Activated T-helper 1 cell treated with anti-CD3 and anti-CD28 coated beads, Interleukin-12 subunit alpha, Interleukin-12 subunit beta, Interleukin-2, Interleukin-4 antibody, amounts not matched to agents 30 ng/mL and 10 ng/mL and 1 ng/mL, durations not matched to agents 14 hours and 24 hours and 36 hours (primary cell): ENCODE measurements around the gene FAM149B1. TPM values are rescaled to one million over a fixed set of nuclear protein-coding genes. Genes with fewer than 3 reads are reported as not detected.
"Not testable (repeated sequence)": the region's sequence is repeated elsewhere in the genome, so short reads cannot be mapped to it uniquely, and the experiment has no call there.

Source experiments
- DNase-seq: peaks from one replicate; pipeline ENCODE4 v3.0.0; 2021; ENCODE audit warnings: low spot score
- H3K27ac Mint-ChIP-seq: one replicate; pipeline ENCODE4 v1.8.0; 2021; ENCODE audit warnings: mild to moderate bottlenecking, mixed read lengths
- H3K27me3 Mint-ChIP-seq: one replicate; pipeline ENCODE4 v1.8.0; 2022; ENCODE audit warnings: mild to moderate bottlenecking, moderate library complexity, mixed read lengths; ENCODE audit not compliant: insufficient read depth
- H3K36me3 Mint-ChIP-seq: one replicate; pipeline ENCODE4 v1.8.0; 2021; ENCODE audit warnings: low read depth, mixed read lengths
- H3K4me1 Mint-ChIP-seq: one replicate; pipeline ENCODE4 v1.8.0; 2021; ENCODE audit warnings: low read depth, mixed read lengths
- H3K4me3 Mint-ChIP-seq: one replicate; pipeline ENCODE4 v1.8.0; 2021; ENCODE audit warnings: mild to moderate bottlenecking, moderate library complexity, mixed read lengths
- H3K9me3 Mint-ChIP-seq: one replicate; pipeline ENCODE4 v1.8.0; 2021; ENCODE audit warnings: mixed read lengths
- intact Hi-C: fragments of 100-400 bp; cut with micrococcal nuclease; formaldehyde crosslinking; loops from one replicate; pipeline ENCODE4 v1.15.1; 2024
- total RNA-seq: library from RNA; stranded (reverse); gene quantifications from 2 replicates; pipeline ENCODE4 v1.2.3, GENCODE V29; 2022

Gene FAM149B1
- total RNA-seq, 1 donor from 2014 or later, result 11.1 TPM

GRCh38 chr10:73247509-73248258 is 79.8 kb downstream of the FAM149B1 start:
- no peak for DNase-seq
- Mint-ChIP-seq H3K4me3 (peak overlapping the region; percentile 97), H3K27me3 (no peaks in the 10 kb centered on the region), H3K27ac (peak overlapping the region; percentile 95), H3K9me3 (no peaks in the 10 kb centered on the region), H3K36me3 (peaks cover 63% of the 10 kb centered on the region), H3K4me1 (peaks cover 63% of the 10 kb centered on the region)
- intact Hi-C loops, result loop anchor here (1.0 to 10.0 kb wide), 6 partner anchors 135 to 1865 kb away; partner anchors contain the start of genes ANXA7, CHCHD1, NUDT13 and SAMD8

GRCh38 chr10:73248259-73248724 is 80.4 kb downstream of the FAM149B1 start:
- peak overlapping the region; percentile 95 for H3K27ac Mint-ChIP-seq
- H3K9me3 Mint-ChIP-seq, result no peaks in the 10 kb centered on the region
- peaks cover 64% of the 10 kb centered on the region for H3K4me1 Mint-ChIP-seq
- intact Hi-C loops, result loop anchor here (5.0 to 10.0 kb wide), 3 partner anchors 136 to 1864 kb away; partner anchors contain the start of genes CHCHD1, NUDT13, SAMD8 and ZSWIM8
- peaks cover 57% of the 10 kb centered on the region for H3K36me3 Mint-ChIP-seq
- peak overlapping the region; percentile 97 for H3K4me3 Mint-ChIP-seq
- DNase-seq, result no peak
- H3K27me3 Mint-ChIP-seq, result no peaks in the 10 kb centered on the region

- intact Hi-C loops, result loop anchor here (1.0 to 5.0 kb wide), 11 partner anchors 8 to 924 kb away; partner anchors contain the start of genes CFAP70, DNAJB12, ECD and FAM149B1
- peak overlapping the region; percentile 97 for H3K4me3 Mint-ChIP-seq
- H3K27ac Mint-ChIP-seq, result peak overlapping the region; percentile 95
- no peak for DNase-seq
- no peaks in the 10 kb centered on the region for H3K27me3 Mint-ChIP-seq
- H3K9me3 Mint-ChIP-seq, result no peaks in the 10 kb centered on the region
- H3K4me1 Mint-ChIP-seq, result peaks cover 45% of the 10 kb centered on the region
- peaks cover 31% of the 10 kb centered on the region for H3K36me3 Mint-ChIP-seq
Measured at GRCh38 chr10:73251683-73252444, 83.9 kb downstream of the FAM149B1 start.

- intact Hi-C loops, result loop anchor here (1.0 to 5.0 kb wide), 11 partner anchors 8 to 924 kb away; partner anchors contain the start of genes CFAP70, DNAJB12, ECD and FAM149B1
- no peaks in the 10 kb centered on the region for H3K27me3 Mint-ChIP-seq
- peak; percentile 92 for DNase-seq
- H3K4me1 Mint-ChIP-seq, result peaks cover 40% of the 10 kb centered on the region
- peaks cover 31% of the 10 kb centered on the region for H3K36me3 Mint-ChIP-seq
- H3K27ac Mint-ChIP-seq, result peak within 1 kb of the TSS; percentile 95
- H3K9me3 Mint-ChIP-seq, result no peaks in the 10 kb centered on the region
- H3K4me3 Mint-ChIP-seq, result peak within 1 kb of the TSS; percentile 97
Measured at GRCh38 chr10:73252445-73253224, 84.7 kb downstream of the FAM149B1 start, which contains the start of gene MRPS16. MRPS16 (minus strand) TSS chr10:73252644; CDS start chr10:73252482, 162 bp downstream.

- Mint-ChIP-seq H3K27ac (peak overlapping the region; percentile 95), H3K36me3 (peaks cover 29% of the 10 kb centered on the region), H3K9me3 (no peaks in the 10 kb centered on the region), H3K27me3 (no peaks in the 10 kb centered on the region), H3K4me1 (peaks cover 35% of the 10 kb centered on the region), H3K4me3 (peak overlapping the region; percentile 97)
- no peak for DNase-seq
- intact Hi-C loops, result loop anchor here (5.0 kb wide), 1 partner anchor 489 kb away; the partner anchor contains the start of gene SEC24C
Measured at GRCh38 chr10:73253225-73253555, 85.3 kb downstream of the FAM149B1 start.

GRCh38 chr10:73258612-73259011 is 90.7 kb downstream of the FAM149B1 start:
- H3K27me3 Mint-ChIP-seq, H3K27ac Mint-ChIP-seq, H3K9me3 Mint-ChIP-seq, intact Hi-C loops, H3K4me3 Mint-ChIP-seq, H3K36me3 Mint-ChIP-seq, H3K4me1 Mint-ChIP-seq, DNase-seq: not testable (repeated sequence)

GRCh38 chr10:73261362-73261995 is 93.6 kb downstream of the FAM149B1 start:
- no peak overlapping the region for H3K27ac Mint-ChIP-seq
- H3K4me3 Mint-ChIP-seq, result no peak overlapping the region
- H3K27me3 Mint-ChIP-seq, result peaks cover 6% of the 10 kb centered on the region
- no peaks in the 10 kb centered on the region for H3K36me3 Mint-ChIP-seq
- intact Hi-C loops, result loop anchor here (5.0 kb wide), 1 partner anchor 221 kb away; no protein-coding TSS in a partner anchor
- peaks cover 10% of the 10 kb centered on the region for H3K4me1 Mint-ChIP-seq
- DNase-seq, result no peak
- peaks cover 7% of the 10 kb centered on the region for H3K9me3 Mint-ChIP-seq

GRCh38 chr10:73262105-73262730 is 94.3 kb downstream of the FAM149B1 start:
- peaks cover 10% of the 10 kb centered on the region for H3K4me1 Mint-ChIP-seq
- H3K9me3 Mint-ChIP-seq, result peaks cover 7% of the 10 kb centered on the region
- H3K4me3 Mint-ChIP-seq, result no peak overlapping the region
- no peaks in the 10 kb centered on the region for H3K36me3 Mint-ChIP-seq
- intact Hi-C loops, result loop anchor here (5.0 kb wide), 1 partner anchor 220 kb away; no protein-coding TSS in a partner anchor
- peaks cover 9% of the 10 kb centered on the region for H3K27me3 Mint-ChIP-seq
- no peak overlapping the region for H3K27ac Mint-ChIP-seq
- no peak for DNase-seq

- intact Hi-C loops, result loop anchor here (5.0 kb wide), 1 partner anchor 219 kb away; no protein-coding TSS in a partner anchor
- H3K4me3 Mint-ChIP-seq, result no peak overlapping the region
- peaks cover 7% of the 10 kb centered on the region for H3K9me3 Mint-ChIP-seq
- H3K27ac Mint-ChIP-seq, result no peak overlapping the region
- H3K36me3 Mint-ChIP-seq, result no peaks in the 10 kb centered on the region
- peaks cover 10% of the 10 kb centered on the region for H3K4me1 Mint-ChIP-seq
- no peak for DNase-seq
- H3K27me3 Mint-ChIP-seq, result peaks cover 10% of the 10 kb centered on the region
Measured at GRCh38 chr10:73262880-73263555, 95.1 kb downstream of the FAM149B1 start.

- H3K4me1 Mint-ChIP-seq, result peaks cover 10% of the 10 kb centered on the region
- no peaks in the 10 kb centered on the region for H3K36me3 Mint-ChIP-seq
- H3K4me3 Mint-ChIP-seq, result no peak overlapping the region
- H3K9me3 Mint-ChIP-seq, result peaks cover 6% of the 10 kb centered on the region
- H3K27me3 Mint-ChIP-seq, result peaks cover 15% of the 10 kb centered on the region
- intact Hi-C loops, result loop anchor here (1.0 to 5.0 kb wide), 2 partner anchors 218 to 380 kb away; no protein-coding TSS in a partner anchor
- no peak for DNase-seq
- H3K27ac Mint-ChIP-seq, result no peak overlapping the region
Measured at GRCh38 chr10:73263693-73264347, 95.9 kb downstream of the FAM149B1 start.
